Activated CD8-positive, alpha-beta memory T cell treated with anti-CD3 and anti-CD28 coated beads for 1 hour (primary cell): Measurements from ENCODE around the gene NUP188.

Experiments used
- DNase-seq, 2 donors: peaks; one replicate each; pipeline ENCODE4 v3.0.0-alpha.2; 2020; ENCODE audit warnings: low read depth in 1 of 2; ENCODE audit errors: extremely low read depth in 1 of 2

Gene NUP188

DNA sequence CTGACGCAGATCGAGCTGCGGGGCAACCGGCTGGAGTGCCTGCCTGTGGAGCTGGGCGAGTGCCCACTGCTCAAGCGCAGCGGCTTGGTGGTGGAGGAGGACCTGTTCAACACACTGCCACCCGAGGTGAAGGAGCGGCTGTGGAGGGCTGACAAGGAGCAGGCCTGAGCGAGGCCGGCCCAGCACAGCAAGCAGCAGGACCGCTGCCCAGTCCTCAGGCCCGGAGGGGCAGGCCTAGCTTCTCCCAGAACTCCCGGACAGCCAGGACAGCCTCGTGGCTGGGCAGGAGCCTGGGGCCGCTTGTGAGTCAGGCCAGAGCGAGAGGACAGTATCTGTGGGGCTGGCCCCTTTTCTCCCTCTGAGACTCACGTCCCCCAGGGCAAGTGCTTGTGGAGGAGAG, 31.3 kb upstream of the NUP188 start:
- DNase-seq, result no peak

DNA sequence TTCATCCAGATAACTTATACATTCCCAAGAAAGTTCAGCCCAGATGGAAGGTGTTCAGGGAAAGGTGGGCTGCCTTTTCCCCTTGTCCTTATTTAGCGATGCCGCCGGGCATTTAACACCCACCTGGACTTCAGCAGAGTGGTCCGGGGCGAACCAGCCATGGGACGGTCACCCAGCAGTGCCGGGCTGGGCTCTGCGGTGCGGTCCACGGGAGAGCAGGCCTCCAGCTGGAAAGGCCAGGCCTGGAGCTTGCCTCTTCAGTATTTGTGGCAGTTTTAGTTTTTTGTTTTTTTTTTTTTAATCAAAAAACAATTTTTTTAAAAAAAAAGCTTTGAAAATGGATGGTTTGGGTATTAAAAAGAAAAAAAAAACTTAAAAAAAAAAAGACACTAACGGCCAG, 30.8 kb upstream of the NUP188 start:
- no peak for DNase-seq

DNA sequence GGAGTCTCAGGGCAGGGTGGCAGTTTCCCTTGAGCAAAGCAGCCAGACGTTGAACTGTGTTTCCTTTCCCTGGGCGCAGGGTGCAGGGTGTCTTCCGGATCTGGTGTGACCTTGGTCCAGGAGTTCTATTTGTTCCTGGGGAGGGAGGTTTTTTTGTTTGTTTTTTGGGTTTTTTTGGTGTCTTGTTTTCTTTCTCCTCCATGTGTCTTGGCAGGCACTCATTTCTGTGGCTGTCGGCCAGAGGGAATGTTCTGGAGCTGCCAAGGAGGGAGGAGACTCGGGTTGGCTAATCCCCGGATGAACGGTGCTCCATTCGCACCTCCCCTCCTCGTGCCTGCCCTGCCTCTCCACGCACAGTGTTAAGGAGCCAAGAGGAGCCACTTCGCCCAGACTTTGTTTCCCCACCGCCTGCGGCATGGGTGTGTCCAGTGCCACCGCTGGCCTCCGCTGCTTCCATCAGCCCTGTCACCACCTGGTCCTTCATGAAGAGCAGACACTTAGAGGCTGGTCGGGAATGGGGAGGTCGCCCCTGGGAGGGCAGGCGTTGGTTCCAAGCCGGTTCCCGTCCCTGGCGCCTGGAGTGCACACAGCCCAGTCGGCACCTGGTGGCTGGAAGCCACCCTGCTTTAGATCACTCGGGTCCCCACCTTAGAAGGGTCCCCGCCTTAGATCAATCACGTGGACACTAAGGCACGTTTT, 30.2 kb upstream of the NUP188 start:
- no peak for DNase-seq

GRCh38 chr9:128918921-128919320, 28.6 kb upstream of the NUP188 start:
- DNase-seq, result no peak

- no peak for DNase-seq
These were observed 28.0 kb upstream of the NUP188 start for GRCh38 chr9:128919402-128920089.

GRCh38 chr9:128920381-128921058, 27.0 kb upstream of the NUP188 start, which contains the start of gene PHYHD1:
Gene PHYHD1, plus strand, starts transcription at chr9:128920982. Its CDS starts 1,342 bp downstream, at chr9:128922324.
- no peak for DNase-seq

- DNase-seq, result no peak
These were observed 25.4 kb upstream of the NUP188 start for GRCh38 chr9:128921881-128922763.

- no peak for DNase-seq
These were observed 24.0 kb upstream of the NUP188 start for GRCh38 chr9:128923493-128923883.

- DNase-seq, result peak in 1 of 2 donors; percentile 35
These were observed 19.6 kb upstream of the NUP188 start for GRCh38 chr9:128927731-128928411.

DNA sequence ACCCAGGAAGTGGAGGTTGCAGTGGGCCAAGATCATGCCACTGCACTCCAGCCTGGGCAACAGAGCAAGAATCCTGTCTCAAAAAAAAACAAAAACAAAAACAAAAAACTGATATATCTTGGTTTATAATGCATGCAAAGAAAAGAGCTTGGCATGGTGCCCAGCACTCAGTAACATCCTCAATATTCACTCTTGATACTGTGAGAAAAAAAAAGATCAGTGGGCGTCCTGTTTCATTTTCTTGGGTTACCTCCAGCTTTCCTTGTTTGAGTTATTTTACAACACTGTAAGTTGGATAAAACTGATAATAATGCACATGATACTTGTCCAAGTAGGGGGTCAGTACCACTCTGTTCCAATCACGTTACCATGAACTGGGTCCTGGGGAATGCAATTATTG, 18.9 kb upstream of the NUP188 start:
- DNase-seq, result no peak

DNA sequence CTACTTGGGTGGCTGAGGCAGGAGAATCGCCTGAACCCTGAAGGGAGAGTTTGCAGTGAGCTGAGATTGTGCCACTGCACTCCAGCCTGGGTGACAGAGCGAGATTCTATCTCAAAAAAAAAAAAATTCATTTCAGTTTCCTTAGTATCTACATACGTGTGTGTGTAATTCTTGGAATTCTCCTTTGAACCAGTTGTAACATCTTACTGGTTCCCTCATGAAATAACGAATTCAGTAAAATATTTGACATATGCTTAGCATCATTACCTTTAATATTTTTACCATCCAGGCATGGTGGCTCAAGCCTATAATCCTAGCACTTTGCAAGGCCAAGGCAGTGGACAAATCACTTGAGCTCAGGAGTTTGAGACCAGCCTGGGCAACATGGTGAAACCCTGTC, 17.9 kb upstream of the NUP188 start:
- no peak for DNase-seq

GRCh38 chr9:128933731-128934130, 13.8 kb upstream of the NUP188 start:
- no peak for DNase-seq

DNA sequence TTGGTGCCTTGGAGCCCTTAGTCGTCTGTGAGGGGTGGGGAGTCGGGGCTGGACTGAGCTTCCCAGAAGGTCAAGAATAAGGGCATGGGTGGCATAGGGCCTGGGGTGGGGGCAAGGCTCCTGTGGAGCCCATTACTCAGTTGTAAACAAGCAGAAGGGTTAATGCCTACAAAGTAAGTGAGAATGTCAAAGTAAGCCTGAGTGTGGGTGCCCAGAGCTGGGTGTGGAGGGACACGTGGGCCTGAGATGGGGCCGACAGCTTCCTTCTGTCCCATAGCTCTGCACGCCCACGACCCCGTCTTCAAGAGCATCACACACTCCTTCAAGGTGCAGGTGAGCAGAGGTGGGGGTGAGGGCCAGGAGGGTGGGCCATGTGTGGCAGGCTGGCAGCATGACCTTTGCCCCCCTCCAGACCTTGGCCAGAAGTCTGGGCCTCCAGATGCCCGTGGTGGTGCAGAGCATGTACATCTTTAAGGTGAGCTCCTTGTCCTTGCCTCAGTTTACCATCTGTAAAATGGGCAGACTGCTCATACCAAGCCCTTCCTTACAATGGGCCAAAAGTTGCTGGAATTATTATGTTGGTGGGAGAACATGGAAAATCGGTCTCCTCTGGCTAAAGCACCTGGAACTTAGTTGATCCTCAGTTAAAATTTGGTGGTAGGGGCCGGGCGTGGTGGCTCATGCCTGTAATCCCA, 11.2 kb upstream of the NUP188 start:
- no peak for DNase-seq

DNA sequence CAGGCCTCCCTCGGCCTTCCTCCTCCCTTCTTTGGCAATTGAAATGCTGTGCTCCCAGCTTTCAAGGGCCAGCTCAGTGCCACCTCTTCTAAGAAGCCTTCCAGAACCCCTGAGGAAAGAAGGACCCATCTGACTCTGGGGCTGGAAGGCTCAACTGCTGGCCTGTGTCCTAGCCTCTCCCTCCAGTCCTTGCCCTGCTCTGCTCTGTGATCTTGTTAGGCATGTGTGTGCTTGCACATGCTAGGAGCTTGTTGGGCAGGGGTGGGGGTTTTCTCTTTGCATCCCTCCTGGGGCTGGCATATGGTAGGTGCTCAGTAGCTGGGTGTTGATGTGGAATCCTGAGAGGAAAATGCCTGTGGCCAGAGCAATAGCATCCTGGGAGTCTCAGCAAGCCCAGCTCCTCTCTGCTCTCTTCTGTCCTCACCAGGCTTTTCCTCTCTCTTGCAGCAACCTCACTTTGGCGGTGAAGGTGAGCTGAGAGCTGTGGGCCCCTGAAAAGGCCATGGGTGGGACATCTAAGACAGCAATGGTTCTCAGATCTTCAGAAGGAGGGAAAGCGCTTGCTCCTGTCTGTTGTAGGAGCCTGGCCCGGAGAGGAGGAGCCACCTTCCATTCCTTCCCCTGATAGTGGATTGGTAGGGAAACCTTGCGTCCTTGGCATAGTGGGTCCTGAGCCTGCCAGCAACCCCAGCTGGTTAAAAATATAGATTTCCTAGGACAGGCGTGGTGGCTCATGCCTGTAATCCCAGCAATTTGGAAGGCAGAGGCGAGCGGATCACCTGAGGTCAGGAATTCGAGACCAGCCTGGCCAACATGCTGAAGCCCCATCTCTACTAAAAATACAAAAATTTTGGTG, 10.0 kb upstream of the NUP188 start:
- no peak for DNase-seq

DNA sequence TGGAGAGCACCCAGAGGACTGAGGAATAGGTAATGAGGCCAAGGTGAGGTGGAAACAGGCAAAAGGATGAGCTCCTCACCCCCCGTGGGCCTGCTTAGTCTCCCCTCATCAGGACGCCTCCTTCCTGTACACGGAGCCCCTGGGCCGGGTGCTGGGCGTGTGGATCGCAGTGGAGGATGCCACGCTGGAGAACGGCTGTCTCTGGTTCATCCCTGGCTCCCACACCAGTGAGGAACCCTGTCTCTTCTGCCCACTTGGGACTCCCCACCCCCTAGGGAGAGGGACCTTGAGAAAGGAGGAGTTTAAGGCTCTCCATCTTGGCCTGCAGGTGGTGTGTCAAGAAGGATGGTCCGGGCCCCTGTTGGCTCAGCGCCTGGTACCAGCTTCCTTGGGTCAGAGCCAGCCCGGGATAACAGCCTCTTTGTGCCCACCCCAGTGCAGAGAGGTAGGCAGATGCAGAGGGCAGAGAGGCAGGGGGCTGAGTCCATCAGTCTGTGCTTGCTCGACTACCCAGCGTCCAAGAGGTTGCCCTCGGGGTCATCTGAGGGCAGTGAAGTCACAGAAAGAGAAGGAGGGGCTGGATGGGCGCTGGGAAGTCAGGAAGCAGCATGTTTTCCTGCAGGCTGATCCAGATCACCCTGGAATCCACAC, 7.1 kb upstream of the NUP188 start:
- DNase-seq, result no peak

- no peak for DNase-seq
These were observed 6.3 kb upstream of the NUP188 start for GRCh38 chr9:128940946-128941755.

GRCh38 chr9:128943832-128944620, 3.5 kb upstream of the NUP188 start:
- DNase-seq, result no peak
